Measurements from ENCODE around the gene DNALI1.
"Not testable (repeated sequence)": the region's sequence is repeated elsewhere in the genome, so short reads cannot be mapped to it uniquely, and the experiment has no call there.

Gene DNALI1

DNA sequence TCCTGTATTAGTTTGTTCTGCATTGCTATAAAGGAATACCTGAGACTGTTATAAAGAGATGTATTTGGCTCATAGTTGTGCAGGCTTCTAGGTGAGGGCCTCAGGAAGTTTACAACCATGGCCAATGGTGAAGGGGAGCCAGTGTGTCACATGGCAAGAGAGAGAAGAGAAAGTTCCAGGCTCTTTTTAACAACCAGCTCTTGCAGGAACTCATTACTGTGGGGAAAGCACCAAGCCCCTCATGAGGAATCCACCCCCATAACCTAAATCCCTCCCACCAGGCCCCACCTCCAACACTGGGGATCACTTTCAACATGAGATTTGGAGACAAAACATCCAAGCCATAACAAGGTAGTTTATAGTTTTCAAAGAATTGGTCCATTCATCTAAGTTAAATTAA, 37.1 kb upstream of the DNALI1 start:
- TF ChIP-seq, protein P1, sequence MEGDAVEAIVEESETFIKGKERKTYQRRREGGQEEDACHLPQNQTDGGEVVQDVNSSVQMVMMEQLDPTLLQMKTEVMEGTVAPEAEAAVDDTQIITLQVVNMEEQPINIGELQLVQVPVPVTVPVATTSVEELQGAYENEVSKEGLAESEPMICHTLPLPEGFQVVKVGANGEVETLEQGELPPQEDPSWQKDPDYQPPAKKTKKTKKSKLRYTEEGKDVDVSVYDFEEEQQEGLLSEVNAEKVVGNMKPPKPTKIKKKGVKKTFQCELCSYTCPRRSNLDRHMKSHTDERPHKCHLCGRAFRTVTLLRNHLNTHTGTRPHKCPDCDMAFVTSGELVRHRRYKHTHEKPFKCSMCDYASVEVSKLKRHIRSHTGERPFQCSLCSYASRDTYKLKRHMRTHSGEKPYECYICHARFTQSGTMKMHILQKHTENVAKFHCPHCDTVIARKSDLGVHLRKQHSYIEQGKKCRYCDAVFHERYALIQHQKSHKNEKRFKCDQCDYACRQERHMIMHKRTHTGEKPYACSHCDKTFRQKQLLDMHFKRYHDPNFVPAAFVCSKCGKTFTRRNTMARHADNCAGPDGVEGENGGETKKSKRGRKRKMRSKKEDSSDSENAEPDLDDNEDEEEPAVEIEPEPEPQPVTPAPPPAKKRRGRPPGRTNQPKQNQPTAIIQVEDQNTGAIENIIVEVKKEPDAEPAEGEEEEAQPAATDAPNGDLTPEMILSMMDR (IDR thresholded peaks at IDR 0.05; ENCODE audit: low read depth, low read length): no peak
- DNase-seq (ENCODE audit: extremely low read depth, low read depth): no peak

- DNase-seq (ENCODE audit: extremely low read depth, low read depth): not testable (repeated sequence)
Measured at GRCh38 chr1:37529888-37530287, 26.9 kb upstream of the DNALI1 start.

- not testable (repeated sequence) for DNase-seq (ENCODE audit: extremely low read depth, low read depth)
Measured at GRCh38 chr1:37532418-37533156, 24.2 kb upstream of the DNALI1 start.

DNA sequence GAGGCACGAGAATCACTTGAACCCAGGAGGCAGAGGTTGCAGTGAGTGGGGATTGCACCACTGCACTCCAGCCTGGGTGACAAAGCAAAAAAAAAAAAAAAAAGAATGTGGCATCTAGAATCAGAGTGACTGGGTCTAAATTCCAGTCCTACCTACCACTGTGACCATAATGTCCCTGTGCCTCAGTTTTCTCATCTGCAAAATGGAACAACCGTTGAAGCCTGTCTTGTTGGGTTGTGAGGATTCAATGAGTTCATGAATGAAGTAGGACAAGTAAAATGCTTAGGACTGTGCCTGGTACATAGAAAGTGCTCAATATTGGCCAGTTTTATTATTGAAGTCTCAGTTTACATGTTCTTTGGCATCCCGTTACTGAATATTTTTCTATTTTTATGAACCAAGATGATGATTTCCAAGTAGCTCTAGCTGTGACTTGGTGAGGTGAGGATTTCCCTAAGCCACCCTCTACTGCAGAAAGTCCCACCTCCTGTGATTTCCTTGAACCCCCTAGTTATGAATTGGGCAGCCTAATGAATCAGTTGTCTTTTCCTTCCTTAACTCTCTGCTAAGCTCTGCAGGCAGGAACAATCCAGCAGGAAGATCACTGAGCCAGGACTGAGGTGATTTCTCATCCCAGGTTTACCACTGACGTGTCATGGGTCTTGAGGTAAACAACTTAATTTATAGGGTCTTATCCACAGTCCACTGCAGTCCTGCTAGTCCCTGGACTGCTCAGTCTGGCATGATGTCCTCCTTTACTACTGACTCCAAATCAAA, 23.2 kb upstream of the DNALI1 start:
- TF ChIP-seq, protein P1 (IDR thresholded peaks at IDR 0.05; ENCODE audit: low read depth, low read length): no peak
- no peak for DNase-seq (ENCODE audit: extremely low read depth, low read depth)

- no peak for DNase-seq (ENCODE audit: extremely low read depth, low read depth)
- TF ChIP-seq, protein P1 (IDR thresholded peaks at IDR 0.05; ENCODE audit: low read depth, low read length): no peak
Measured at GRCh38 chr1:37537378-37537777, 19.4 kb upstream of the DNALI1 start.

GRCh38 chr1:37539154-37539553, 17.6 kb upstream of the DNALI1 start:
- not testable (repeated sequence) for DNase-seq (ENCODE audit: extremely low read depth, low read depth)

GRCh38 chr1:37540036-37540785, 16.5 kb upstream of the DNALI1 start:
- TF ChIP-seq, protein P1 (IDR thresholded peaks at IDR 0.05; ENCODE audit: low read depth, low read length): no peak
- no peak for DNase-seq (ENCODE audit: extremely low read depth, low read depth)

GRCh38 chr1:37544530-37544929, 12.2 kb upstream of the DNALI1 start:
- DNase-seq (ENCODE audit: extremely low read depth, low read depth): no peak
- TF ChIP-seq, protein P1 (IDR thresholded peaks at IDR 0.05; ENCODE audit: low read depth, low read length): no peak

Data from AG09319 (cell line).